ENCODE measurements around the gene SLC35E1.

SLC35E1 gene

GRCh38 chr19:16572332-16573211 lies at the start of gene SLC35E1:
SLC35E1 (minus strand) TSS chr19:16572415; CDS start chr19:16572364, 51 bp downstream.
- peak; percentile 84 for DNase-seq (ENCODE audit: low read depth)

- no peak for DNase-seq (ENCODE audit: low read depth)
These were observed 49.1 kb upstream of the SLC35E1 start for GRCh38 chr19:16621165-16621800.

GRCh38 chr19:16620584-16620983 lies 48.4 kb upstream of the SLC35E1 start:
- DNase-seq (ENCODE audit: low read depth): no peak

- no peak for DNase-seq (ENCODE audit: low read depth)
These were observed 47.8 kb upstream of the SLC35E1 start for GRCh38 chr19:16620018-16620417.

- no peak for DNase-seq (ENCODE audit: low read depth)
These were observed 47.2 kb upstream of the SLC35E1 start for GRCh38 chr19:16619457-16619856.

- no peak for DNase-seq (ENCODE audit: low read depth)
These were observed 46.0 kb upstream of the SLC35E1 start for GRCh38 chr19:16618248-16618647.

GRCh38 chr19:16615808-16616207 lies 43.6 kb upstream of the SLC35E1 start:
- no peak for DNase-seq (ENCODE audit: low read depth)

GRCh38 chr19:16614941-16615340 lies 42.7 kb upstream of the SLC35E1 start:
- DNase-seq (ENCODE audit: low read depth): no peak

GRCh38 chr19:16613841-16614240 lies 41.6 kb upstream of the SLC35E1 start:
- no peak for DNase-seq (ENCODE audit: low read depth)

GRCh38 chr19:16612636-16613035 lies 40.4 kb upstream of the SLC35E1 start:
- DNase-seq (ENCODE audit: low read depth): no peak

- DNase-seq (ENCODE audit: low read depth): no peak
These were observed 38.9 kb upstream of the SLC35E1 start for GRCh38 chr19:16611121-16611520.

- no peak for DNase-seq (ENCODE audit: low read depth)
These were observed 37.4 kb upstream of the SLC35E1 start for GRCh38 chr19:16609511-16610200.

- DNase-seq (ENCODE audit: low read depth): no peak
These were observed 36.1 kb upstream of the SLC35E1 start for GRCh38 chr19:16608290-16608739.

- DNase-seq (ENCODE audit: low read depth): no peak
These were observed 35.6 kb upstream of the SLC35E1 start for GRCh38 chr19:16607819-16608218.

GRCh38 chr19:16605553-16605994 lies 33.4 kb upstream of the SLC35E1 start:
- DNase-seq (ENCODE audit: low read depth): no peak

- DNase-seq (ENCODE audit: low read depth): no peak
These were observed 32.9 kb upstream of the SLC35E1 start for GRCh38 chr19:16605115-16605514.

- DNase-seq (ENCODE audit: low read depth): no peak
These were observed 32.4 kb upstream of the SLC35E1 start for GRCh38 chr19:16604615-16605014.

- no peak for DNase-seq (ENCODE audit: low read depth)
These were observed 30.9 kb upstream of the SLC35E1 start for GRCh38 chr19:16603090-16603489.

- DNase-seq (ENCODE audit: low read depth): no peak
These were observed 29.3 kb upstream of the SLC35E1 start for GRCh38 chr19:16601378-16602052.

- DNase-seq (ENCODE audit: low read depth): no peak
These were observed 28.6 kb upstream of the SLC35E1 start for GRCh38 chr19:16600824-16601223.

- no peak for DNase-seq (ENCODE audit: low read depth)
These were observed 27.6 kb upstream of the SLC35E1 start for GRCh38 chr19:16599655-16600346.

All from T-helper 22 cell (primary cell).